Renal cortex interstitium (tissue), 11 donors: ENCODE measurements around the gene SLC39A6. TPM values are rescaled to one million over a fixed set of nuclear protein-coding genes. Genes with fewer than 3 reads are reported as not detected.
"Not testable (repeated sequence)": the region's sequence is repeated elsewhere in the genome, so short reads cannot be mapped to it uniquely, and the experiment has no call there.

Experiments used
- DNase-seq, 11 donors: peaks; one replicate each; pipeline ENCODE4 v3.0.0-alpha.2; 2013; ENCODE audit warnings: low read depth in 9 of 11, low spot score in 4 of 11; ENCODE audit errors: extremely low read depth in 1 of 11
- polyA plus RNA-seq, 3 donors: library from polyadenylated mRNA; unstranded; fragments of 120-200 nt; gene quantifications; one replicate each; pipeline ENCODE4 v1.2.1, GENCODE V29; 2013; ENCODE audit not compliant: insufficient read length in 3 of 3

The SLC39A6 gene
- polyA plus RNA-seq, 3 donors, result 72.8 to 83.8 (median 76.0) TPM

- DNase-seq, result not testable (repeated sequence)
Observed at GRCh38 chr18:36077764-36078163, 51.4 kb downstream of the SLC39A6 start.

DNA sequence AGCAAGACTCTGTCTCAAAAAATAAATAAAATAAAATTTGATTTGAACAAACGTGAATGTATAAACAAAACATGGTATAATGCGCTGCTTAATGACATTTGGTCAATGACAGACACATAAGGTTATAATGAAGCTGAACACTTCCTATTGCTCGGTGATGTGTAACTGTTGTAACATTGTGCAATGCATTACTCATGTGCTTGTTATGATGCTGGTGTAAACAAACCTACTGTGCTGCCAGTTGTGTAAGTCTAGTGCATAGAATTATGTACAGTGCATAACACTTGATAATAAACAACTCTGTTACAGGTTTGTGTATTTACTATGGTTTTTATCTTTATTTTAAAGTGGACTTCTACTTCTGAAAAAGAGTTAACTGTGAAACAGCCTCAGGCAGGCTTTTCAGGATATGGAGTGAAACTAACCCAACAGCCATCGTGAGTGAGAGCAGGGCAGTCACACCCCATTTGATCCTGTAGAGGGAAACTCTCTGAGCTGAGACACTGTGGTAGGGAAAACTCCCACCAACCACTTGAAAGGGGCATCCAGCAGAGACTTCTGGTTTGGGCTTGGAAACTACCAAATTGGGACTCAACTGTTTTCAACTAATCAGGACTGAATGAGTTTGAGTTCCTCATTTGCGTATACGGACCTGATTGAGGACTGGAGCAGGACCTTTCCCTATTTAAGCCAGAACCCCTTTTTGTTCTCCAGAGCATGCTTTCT is 53.1 kb downstream of the SLC39A6 start:
- DNase-seq, result peak in 5 of 11 donors; percentile 13 to 38 (median 21)

GRCh38 chr18:36074435-36074834 is 54.7 kb downstream of the SLC39A6 start:
- DNase-seq, result no peak

DNA sequence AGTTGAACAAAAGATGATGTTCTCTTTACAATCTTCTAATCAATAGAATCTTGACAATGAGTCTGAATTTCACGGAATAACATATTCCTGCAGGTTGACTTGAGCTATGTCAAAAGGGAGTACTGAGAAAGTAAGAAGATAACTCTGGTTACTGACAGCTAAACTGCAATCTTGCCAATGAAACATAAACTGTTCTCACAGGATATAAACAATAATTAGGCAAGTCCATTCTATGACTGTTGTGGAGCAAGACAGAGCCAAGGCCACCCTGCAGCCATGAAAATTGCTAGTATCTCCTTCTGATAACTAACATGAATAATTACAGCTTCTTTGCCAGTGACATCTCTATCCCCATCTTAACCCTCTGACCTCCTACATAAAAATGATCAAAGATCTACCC is 55.5 kb downstream of the SLC39A6 start:
- DNase-seq, result no peak

- not testable (repeated sequence) for DNase-seq
Observed at GRCh38 chr18:36072406-36072805, 56.7 kb downstream of the SLC39A6 start.

- DNase-seq, result peak; percentile 80 to 94 (median 92)
Observed at GRCh38 chr18:36067055-36067957, 61.8 kb downstream of the SLC39A6 start, which contains the start of gene RPRD1A. RPRD1A (minus strand) TSS chr18:36067559; CDS start chr18:36067404, 155 bp downstream.

DNA sequence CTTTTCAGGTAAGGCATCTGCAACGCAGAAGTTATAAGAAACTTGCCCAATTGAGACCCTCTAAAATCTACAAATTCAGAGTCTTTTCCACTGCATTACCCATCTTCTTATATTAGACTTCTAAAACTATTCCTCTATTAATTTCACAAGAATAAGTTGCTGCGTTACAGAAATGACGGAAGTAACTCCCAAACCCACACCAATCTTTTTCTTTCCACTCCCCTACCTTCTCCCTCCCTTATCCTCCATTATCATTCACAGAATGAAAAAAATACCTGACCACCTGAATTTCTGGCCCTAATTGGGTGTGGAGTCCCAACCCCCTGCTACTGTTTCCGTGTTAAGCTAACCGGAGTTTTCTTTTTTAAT is 62.5 kb downstream of the SLC39A6 start:
- DNase-seq, result peak in 2 of 11 donors; percentile 1 to 7

DNA sequence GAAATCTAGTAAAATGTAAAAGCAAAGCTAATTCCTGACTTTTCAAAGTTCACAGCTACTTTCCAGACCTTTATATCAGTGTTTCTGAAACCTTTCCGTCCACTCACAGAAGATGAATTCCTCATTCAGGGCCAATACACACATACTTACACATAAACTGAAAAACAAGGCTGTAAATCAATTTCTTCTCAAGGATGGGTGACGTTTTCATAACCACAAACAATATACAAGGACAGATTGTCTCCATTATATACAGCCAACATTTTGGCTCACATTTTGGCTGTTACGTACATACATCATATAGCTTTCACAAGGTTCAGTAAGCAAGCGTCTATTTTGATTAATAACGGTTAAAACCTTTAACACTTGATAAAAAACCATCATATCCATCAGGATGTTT is 63.1 kb downstream of the SLC39A6 start:
- peak in 3 of 11 donors; percentile 0 to 7 (median 6) for DNase-seq

DNA sequence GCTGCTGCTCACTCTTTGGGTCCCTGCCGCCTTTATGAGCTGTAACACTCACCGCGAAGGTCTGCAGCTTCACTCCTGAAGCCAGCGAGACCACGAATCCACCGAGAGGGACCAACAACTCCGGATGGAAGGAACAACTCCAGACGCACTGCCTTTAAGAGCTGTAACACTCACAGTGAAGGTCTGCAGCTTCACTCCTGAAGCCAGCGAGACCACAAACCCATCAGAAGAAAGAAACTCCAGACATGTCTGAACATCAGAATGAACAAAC is 64.4 kb downstream of the SLC39A6 start:
- DNase-seq, result not testable (repeated sequence)

GRCh38 chr18:36064027-36064808 is 64.9 kb downstream of the SLC39A6 start:
- DNase-seq, result no peak

DNA sequence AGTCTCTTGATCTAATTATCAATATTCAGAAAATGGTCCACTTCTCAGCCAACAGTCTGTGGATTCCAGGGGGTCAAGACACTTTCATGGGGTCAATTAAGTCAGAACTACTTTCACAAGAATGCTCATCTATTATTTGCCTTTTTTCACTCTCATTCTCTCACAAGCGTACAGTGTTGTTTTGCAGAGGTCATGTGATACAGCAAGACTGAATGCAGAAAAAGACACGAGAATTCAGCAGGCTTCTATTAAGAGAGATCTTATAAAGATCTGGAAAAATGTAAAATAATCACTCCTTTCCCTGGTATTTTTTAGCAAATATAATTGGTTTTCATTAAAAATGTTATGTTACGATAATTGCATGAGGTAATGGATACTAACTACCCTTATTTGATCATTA is 70.5 kb downstream of the SLC39A6 start:
- no peak for DNase-seq

Other genes starting within 250 kb of the SLC39A6 start
- gene RPRD1A, start 61.8 kb downstream of the SLC39A6 start, polyA plus RNA-seq, result 10 to 100 TPM; 61.3 to 72.3 (median 69.9) TPM
- 100 to 1,000 TPM in 2 of 3 donors, 10 to 100 TPM in 1; 83.7 to 140 (median 126) TPM for gene ELP2, start 559 bp upstream of the SLC39A6 start, polyA plus RNA-seq
- gene MOCOS, start 58.2 kb upstream of the SLC39A6 start, polyA plus RNA-seq, result 1 to 10 TPM in 1 of 3 donors, under 1 TPM in 2; 0.75 to 1.8 (median 0.92) TPM
- gene FHOD3, start 168.4 kb upstream of the SLC39A6 start, polyA plus RNA-seq, result 10 to 100 TPM; 35.3 to 48.8 (median 40.1) TPM